Naive B cell (primary cell): ENCODE results near the gene AKAP13. TPM values are rescaled to one million over a fixed set of nuclear protein-coding genes. Genes with fewer than 3 reads are reported as not detected.
A peak's percentile ranks its signal among the peaks of the same experiment; 100 is the strongest.

Source experiments
- ATAC-seq, 2 donors: fragments of 150-1000 bp; cut with Tn5 transposase; 2 replicates each; pipeline ENCODE4 v1.10.0; 2021; ENCODE audit warnings: low read depth in 2 of 2, mild to moderate bottlenecking in 2 of 2, moderate library complexity in 2 of 2
- DNase-seq: peaks from one replicate; pipeline ENCODE4 v3.0.0; 2022
- H3K27ac Mint-ChIP-seq, 6 donors: one replicate each; pipeline ENCODE4 v1.8.0; 2020 to 2022; ENCODE audit warnings: mild to moderate bottlenecking in 6 of 6, mixed read lengths in 6 of 6, moderate library complexity in 5 of 6, inconsistent platforms in 2 of 6
- H3K27me3 Mint-ChIP-seq, 3 donors: one replicate each; pipeline ENCODE4 v1.8.0; 2021 to 2022; ENCODE audit warnings: mixed read lengths in 3 of 3, mild to moderate bottlenecking in 1 of 3
- H3K36me3 Mint-ChIP-seq, 2 donors: one replicate each; pipeline ENCODE4 v1.8.0; 2020 to 2022; ENCODE audit warnings: mixed read lengths in 2 of 2, inconsistent platforms in 1 of 2, mild to moderate bottlenecking in 1 of 2
- H3K4me1 Mint-ChIP-seq, 3 donors: one replicate each; pipeline ENCODE4 v1.8.0; 2020 to 2022; ENCODE audit warnings: mixed read lengths in 3 of 3, inconsistent platforms in 1 of 3, mild to moderate bottlenecking in 1 of 3, moderate library complexity in 1 of 3
- H3K4me3 Mint-ChIP-seq, 8 donors: one replicate each; pipeline ENCODE4 v1.8.0; 2020 to 2022; ENCODE audit warnings: mild to moderate bottlenecking in 8 of 8, mixed read lengths in 8 of 8, moderate library complexity in 8 of 8, inconsistent platforms in 2 of 8
- H3K9me3 Mint-ChIP-seq, 7 donors: one replicate each; pipeline ENCODE4 v1.8.0; 2020 to 2022; ENCODE audit warnings: mixed read lengths in 7 of 7, mild to moderate bottlenecking in 5 of 7, inconsistent platforms in 2 of 7, moderate library complexity in 1 of 7
- polyA plus RNA-seq, 6 donors: library from polyadenylated mRNA; unstranded; fragments of 300-500 nt; fragmentation: Illumina TruSeq; gene quantifications; one replicate each; pipeline ENCODE4 v1.2.3, GENCODE V29; 2021; ENCODE audit warnings: low read depth in 6 of 6

Gene AKAP13
- polyA plus RNA-seq, 6 donors from 2014 or later, result 63.4 to 185 (median 122) TPM

DNA sequence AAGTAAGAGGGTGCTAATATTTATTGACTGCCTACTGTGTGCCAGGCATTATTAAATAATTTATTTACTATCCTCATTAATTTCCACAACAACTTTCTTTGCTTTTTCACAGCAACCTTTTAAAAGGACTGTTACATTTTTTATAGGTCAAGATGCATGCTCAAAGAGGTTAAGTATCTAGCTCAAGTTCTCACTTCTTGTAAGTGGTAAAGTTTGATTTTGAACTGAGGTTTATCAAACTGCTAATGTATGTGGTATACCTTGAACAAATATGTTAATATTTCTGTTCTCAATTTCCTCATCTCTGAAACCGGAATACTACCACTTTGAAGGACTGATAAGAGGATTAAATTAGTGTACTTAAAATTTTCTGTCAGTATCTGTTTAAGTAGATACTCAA is 183.3 kb downstream of the AKAP13 start:
- Mint-ChIP-seq H3K27me3 (no peaks in the 10 kb centered on the region), H3K9me3 (no peaks in the 10 kb centered on the region), H3K36me3 (peaks cover 0 to under 1% of the 10 kb centered on the region in 2 donors), H3K27ac (no peak overlapping the region), H3K4me1 (peaks cover 16 to 22% (median 20%) of the 10 kb centered on the region in 3 donors), H3K4me3 (no peak overlapping the region)
- DNase-seq (no peak), ATAC-seq (no peak)

DNA sequence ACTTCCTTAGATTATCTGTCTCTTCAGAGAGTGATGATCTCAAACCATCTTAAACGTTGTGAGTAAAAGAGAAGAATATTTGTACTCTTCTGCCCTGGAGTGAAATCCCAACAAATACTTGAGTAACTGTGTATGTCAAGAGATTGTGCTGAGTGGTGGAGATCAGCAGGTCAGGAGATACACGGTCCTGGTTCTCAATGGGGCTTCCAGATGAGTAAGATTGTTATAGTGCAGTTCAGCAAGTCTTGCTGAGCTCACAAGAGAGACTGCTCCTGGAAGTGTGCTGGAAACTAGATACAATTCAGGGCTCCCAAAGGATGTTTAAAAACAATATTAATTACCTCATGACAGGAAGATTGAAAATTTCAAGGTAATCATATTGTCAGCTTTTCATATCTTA is 184.3 kb downstream of the AKAP13 start:
- peak overlapping the region in 3 of 6 donors; percentile 55 to 86 (median 62) for H3K27ac Mint-ChIP-seq

DNA sequence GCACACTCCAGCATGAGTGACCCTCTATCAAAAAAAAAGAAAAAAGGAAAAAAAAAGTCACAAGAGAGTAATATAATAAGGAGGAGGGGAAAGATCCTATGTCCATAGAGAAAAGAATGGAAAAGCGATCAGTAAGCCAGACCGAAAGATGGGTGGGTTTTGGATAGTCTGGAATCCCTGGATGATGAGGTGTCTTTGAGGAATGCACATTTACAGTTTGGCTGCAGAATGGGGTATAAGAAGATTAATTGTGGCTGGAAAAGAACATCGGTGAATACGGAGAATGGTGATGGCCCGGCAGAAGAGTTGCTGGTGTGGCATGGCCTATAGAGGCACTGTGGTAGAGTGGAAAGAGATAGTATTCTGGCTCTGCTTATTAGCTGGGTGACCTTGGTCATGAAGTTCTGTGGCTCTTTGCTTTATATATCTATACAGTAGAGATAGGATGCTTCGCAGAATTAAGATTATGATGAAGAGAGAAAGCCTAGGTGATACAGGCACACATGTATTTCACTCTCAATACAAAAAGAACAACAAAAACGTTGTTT is 187.9 kb downstream of the AKAP13 start:
- H3K27ac Mint-ChIP-seq, result peak overlapping the region in 4 of 6 donors; percentile 27 to 68 (median 41)
- no peaks in the 10 kb centered on the region for H3K27me3 Mint-ChIP-seq
- no peak for ATAC-seq
- no peaks in the 10 kb centered on the region for H3K9me3 Mint-ChIP-seq
- H3K4me1 Mint-ChIP-seq, result peaks cover 34 to 49% (median 37%) of the 10 kb centered on the region in 3 donors
- peaks cover 7 to 10% of the 10 kb centered on the region in 2 donors for H3K36me3 Mint-ChIP-seq
- no peak for DNase-seq
- no peak overlapping the region for H3K4me3 Mint-ChIP-seq

More for the DNA sequence above, 184.3 kb downstream of the AKAP13 start:
- H3K27me3 Mint-ChIP-seq, result no peaks in the 10 kb centered on the region
- no peak for DNase-seq
- H3K4me3 Mint-ChIP-seq, result no peak overlapping the region
- peaks cover 22 to 28% (median 24%) of the 10 kb centered on the region in 3 donors for H3K4me1 Mint-ChIP-seq
- H3K36me3 Mint-ChIP-seq, result peaks cover 5 to 7% of the 10 kb centered on the region in 2 donors
- ATAC-seq, result no peak
- H3K9me3 Mint-ChIP-seq, result no peaks in the 10 kb centered on the region

DNA sequence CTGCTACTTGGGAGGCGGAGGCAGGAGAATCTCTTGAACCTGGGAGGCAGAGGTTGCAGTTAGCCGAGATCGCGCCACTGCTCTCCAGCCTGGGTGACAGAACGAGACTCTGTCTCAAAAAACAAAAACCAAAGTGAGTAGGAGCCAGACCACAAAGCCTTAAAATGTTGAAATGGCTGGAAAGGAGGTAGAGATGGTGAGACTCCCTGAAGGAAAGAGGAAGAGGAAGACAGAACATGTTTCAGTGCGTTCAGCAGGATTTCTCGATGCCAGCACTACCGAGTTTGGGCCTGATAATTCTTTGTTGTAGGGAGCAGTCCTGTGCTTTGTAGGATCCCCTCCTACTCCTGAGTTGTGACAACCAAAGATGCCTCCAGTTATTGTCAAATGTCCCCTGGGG is 189.9 kb downstream of the AKAP13 start:
- no peak for ATAC-seq
- DNase-seq, result no peak
- no peak overlapping the region for H3K4me3 Mint-ChIP-seq
- H3K27ac Mint-ChIP-seq, result peak overlapping the region in 4 of 6 donors; percentile 79 to 88 (median 82)
- H3K9me3 Mint-ChIP-seq, result no peaks in the 10 kb centered on the region
- H3K36me3 Mint-ChIP-seq, result peaks cover 7 to 10% of the 10 kb centered on the region in 2 donors
- peaks cover 26 to 39% (median 29%) of the 10 kb centered on the region in 3 donors for H3K4me1 Mint-ChIP-seq
- H3K27me3 Mint-ChIP-seq, result no peaks in the 10 kb centered on the region

DNA sequence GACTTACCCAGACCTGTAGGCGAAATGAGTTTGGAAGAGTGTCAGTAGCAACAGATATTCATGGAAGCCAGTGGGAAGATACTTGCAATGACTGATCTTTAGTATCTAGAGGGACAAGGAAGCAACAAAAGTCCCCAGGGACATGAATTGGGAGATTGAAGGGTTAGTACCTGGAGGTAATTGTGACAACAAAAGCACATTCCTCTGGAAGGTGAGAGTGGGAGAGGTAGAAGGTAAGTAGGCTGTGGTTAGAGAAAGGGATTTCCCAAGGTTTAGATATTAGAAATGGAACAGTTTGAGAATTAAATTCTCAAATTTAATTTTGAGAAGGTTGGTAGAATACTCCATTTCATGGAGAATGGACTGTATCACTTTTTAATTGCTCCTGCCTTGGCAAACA is 191.4 kb downstream of the AKAP13 start:
- Mint-ChIP-seq H3K27me3 (no peaks in the 10 kb centered on the region), H3K27ac (peak overlapping the region in 4 of 6 donors; percentile 2 to 75 (median 30)), H3K4me1 (peaks cover 26 to 35% (median 29%) of the 10 kb centered on the region in 3 donors), H3K9me3 (no peaks in the 10 kb centered on the region), H3K4me3 (no peak overlapping the region), H3K36me3 (peaks cover 7 to 13% of the 10 kb centered on the region in 2 donors)
- DNase-seq (no peak), ATAC-seq (no peak)

DNA sequence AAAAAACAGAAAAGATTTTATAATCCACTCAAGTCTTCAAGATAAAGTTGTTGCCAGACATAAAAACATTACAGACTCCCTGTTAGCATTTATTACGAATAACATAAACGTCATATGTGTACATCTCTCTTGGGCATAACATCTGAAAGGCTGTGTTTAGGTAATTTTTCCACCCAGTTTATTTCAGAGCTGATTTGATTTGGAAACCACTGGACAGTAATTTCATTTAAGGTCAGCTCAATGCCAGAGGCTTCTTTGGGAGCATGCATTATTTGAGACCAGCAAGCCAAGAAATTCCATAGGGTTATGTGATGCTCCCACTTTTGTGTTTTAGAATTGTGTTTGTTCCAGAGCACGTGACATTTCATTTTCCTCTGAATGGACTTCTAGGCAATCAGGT is 196.0 kb downstream of the AKAP13 start:
- no peaks in the 10 kb centered on the region for H3K9me3 Mint-ChIP-seq
- H3K27me3 Mint-ChIP-seq, result no peaks in the 10 kb centered on the region
- peaks cover 25 to 34% (median 29%) of the 10 kb centered on the region in 3 donors for H3K4me1 Mint-ChIP-seq
- no peak overlapping the region for H3K4me3 Mint-ChIP-seq
- H3K36me3 Mint-ChIP-seq, result peaks cover 17 to 20% of the 10 kb centered on the region in 2 donors
- no peak for ATAC-seq
- no peak overlapping the region for H3K27ac Mint-ChIP-seq
- no peak for DNase-seq

DNA sequence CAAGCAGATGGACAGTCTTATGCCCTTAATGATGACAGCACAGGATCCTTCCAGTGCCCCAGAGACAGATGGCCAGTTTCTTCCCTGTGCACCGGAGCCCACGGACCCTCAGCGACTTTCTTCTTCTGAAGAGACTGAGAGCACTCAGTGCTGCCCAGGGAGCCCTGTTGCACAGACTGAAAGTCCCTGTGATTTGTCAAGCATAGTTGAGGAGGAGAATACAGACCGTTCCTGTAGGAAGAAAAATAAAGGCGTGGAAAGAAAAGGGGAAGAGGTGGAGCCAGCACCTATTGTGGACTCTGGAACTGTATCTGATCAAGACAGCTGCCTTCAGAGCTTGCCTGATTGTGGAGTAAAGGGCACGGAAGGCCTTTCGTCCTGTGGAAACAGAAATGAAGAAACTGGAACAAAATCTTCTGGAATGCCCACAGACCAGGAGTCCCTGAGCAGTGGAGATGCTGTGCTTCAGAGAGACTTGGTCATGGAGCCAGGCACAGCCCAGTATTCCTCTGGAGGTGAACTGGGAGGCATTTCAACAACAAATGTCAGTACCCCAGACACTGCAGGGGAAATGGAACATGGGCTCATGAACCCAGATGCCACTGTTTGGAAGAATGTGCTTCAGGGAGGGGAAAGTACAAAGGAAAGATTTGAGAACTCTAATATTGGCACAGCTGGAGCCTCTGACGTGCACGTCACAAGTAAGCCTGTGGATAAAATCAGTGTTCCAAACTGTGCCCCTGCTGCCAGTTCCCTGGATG is 198.7 kb downstream of the AKAP13 start:
- DNase-seq, result no peak
- H3K4me3 Mint-ChIP-seq, result peak overlapping the region in 1 of 8 donors; percentile 42
- ATAC-seq, result no peak
- no peaks in the 10 kb centered on the region for H3K27me3 Mint-ChIP-seq
- H3K4me1 Mint-ChIP-seq, result peaks cover 46 to 52% (median 52%) of the 10 kb centered on the region in 3 donors
- peak overlapping the region; percentile 75 to 98 (median 90) for H3K27ac Mint-ChIP-seq
- H3K36me3 Mint-ChIP-seq, result peaks cover 17 to 20% of the 10 kb centered on the region in 2 donors
- no peaks in the 10 kb centered on the region for H3K9me3 Mint-ChIP-seq

DNA sequence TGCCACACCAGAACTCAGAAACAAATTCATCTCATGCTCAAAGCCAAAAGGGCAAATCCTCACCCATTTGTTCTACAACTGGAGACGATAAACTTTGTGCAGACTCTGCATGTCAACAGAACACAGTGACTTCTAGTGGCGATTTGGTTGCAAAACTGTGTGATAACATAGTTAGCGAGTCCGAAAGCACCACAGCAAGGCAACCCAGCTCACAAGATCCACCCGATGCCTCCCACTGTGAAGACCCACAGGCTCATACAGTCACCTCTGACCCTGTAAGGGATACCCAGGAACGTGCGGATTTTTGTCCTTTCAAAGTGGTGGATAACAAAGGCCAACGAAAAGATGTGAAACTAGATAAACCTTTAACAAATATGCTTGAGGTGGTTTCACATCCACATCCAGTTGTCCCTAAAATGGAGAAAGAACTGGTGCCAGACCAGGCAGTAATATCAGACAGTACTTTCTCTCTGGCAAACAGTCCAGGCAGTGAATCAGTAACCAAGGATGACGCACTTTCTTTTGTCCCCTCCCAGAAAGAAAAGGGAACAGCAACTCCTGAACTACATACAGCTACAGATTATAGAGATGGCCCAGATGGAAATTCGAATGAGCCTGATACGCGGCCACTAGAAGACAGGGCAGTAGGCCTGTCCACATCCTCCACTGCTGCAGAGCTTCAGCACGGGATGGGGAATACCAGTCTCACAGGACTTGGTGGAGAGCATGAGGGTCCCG is 199.7 kb downstream of the AKAP13 start:
- peaks cover 51 to 62% (median 60%) of the 10 kb centered on the region in 3 donors for H3K4me1 Mint-ChIP-seq
- no peaks in the 10 kb centered on the region for H3K9me3 Mint-ChIP-seq
- H3K27me3 Mint-ChIP-seq, result no peaks in the 10 kb centered on the region
- DNase-seq (no peak), ATAC-seq (no peak)
- H3K27ac Mint-ChIP-seq, result peak overlapping the region; percentile 90 to 99 (median 96)
- H3K4me3 Mint-ChIP-seq, result peak overlapping the region in 4 of 8 donors; percentile 16 to 89 (median 32)
- peaks cover 17 to 23% of the 10 kb centered on the region in 2 donors for H3K36me3 Mint-ChIP-seq

DNA sequence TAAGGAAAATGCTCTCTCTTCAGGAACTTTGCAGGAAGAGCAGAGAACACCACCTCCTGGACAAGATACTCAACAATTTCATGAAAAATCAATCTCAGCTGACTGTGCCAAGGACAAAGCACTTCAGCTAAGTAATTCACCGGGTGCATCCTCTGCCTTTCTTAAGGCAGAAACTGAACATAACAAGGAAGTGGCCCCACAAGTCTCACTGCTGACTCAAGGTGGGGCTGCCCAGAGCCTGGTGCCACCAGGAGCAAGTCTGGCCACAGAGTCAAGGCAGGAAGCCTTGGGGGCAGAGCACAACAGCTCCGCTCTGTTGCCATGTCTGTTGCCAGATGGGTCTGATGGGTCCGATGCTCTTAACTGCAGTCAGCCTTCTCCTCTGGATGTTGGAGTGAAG is 200.5 kb downstream of the AKAP13 start:
- no peaks in the 10 kb centered on the region for H3K9me3 Mint-ChIP-seq
- H3K27me3 Mint-ChIP-seq, result no peaks in the 10 kb centered on the region
- peaks cover 53 to 67% (median 64%) of the 10 kb centered on the region in 3 donors for H3K4me1 Mint-ChIP-seq
- peak; percentile 8 to 16 for ATAC-seq
- H3K4me3 Mint-ChIP-seq, result peak overlapping the region in 6 of 8 donors; percentile 30 to 89 (median 61)
- peaks cover 17 to 27% of the 10 kb centered on the region in 2 donors for H3K36me3 Mint-ChIP-seq
- no peak for DNase-seq
- peak overlapping the region; percentile 93 to 99 (median 97) for H3K27ac Mint-ChIP-seq

DNA sequence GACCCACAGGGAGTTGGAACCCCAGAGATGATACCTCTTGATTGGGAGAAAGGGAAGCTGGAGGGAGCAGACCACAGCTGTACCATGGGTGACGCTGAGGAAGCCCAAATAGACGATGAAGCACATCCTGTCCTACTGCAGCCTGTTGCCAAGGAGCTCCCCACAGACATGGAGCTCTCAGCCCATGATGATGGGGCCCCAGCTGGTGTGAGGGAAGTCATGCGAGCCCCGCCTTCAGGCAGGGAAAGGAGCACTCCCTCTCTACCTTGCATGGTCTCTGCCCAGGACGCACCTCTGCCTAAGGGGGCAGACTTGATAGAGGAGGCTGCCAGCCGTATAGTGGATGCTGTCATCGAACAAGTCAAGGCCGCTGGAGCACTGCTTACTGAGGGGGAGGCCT is 201.1 kb downstream of the AKAP13 start:
- peaks cover 17 to 24% of the 10 kb centered on the region in 2 donors for H3K36me3 Mint-ChIP-seq

DNA sequence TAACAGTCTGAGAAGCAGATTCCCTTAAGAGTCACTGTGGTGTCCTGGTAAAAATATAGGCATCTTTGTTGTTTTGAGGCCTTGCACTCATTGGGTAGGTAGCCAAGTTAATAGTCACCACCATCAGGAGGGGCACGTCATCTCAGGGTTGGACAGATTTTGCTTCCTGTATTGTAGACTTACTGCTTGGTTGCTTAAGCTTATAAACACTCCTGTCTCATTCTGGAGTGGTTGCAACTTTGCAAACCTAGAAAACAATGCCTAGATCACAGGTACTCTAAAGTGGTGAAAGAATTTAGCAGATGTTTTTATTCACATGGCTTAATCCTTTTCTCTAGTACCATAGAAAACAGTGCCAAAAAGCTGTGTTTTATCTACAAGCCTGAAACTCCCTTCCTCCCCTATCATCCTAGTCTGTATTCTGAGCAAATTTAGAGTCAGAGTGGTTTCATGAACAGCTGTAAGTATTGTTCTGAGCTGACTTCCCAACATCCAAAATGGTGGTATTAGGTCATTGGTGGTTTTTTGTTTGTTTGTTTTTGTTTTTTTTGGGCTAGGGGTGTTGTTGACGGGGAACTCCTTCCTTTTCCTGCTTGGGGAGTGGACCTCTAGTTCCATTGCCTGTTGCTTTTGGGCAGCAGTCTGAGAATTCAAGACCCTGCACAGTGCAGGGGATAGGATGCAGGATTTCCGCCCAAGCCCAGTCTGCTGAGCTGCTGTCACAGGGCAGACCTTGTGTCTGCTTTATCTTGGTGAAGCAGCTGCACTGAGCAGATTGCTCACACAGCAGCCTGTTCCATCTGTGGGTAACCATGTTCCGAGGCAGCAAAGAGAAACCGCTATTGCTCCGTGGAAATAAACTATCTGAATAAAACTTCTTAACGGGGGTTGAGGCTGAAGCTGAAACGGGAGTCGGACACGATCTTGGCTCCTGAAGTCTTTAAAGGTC is 202.0 kb downstream of the AKAP13 start:
- Mint-ChIP-seq H3K27ac (peak overlapping the region; percentile 93 to 99 (median 97)), H3K27me3 (no peaks in the 10 kb centered on the region), H3K36me3 (peaks cover 17 to 28% of the 10 kb centered on the region in 2 donors), H3K9me3 (no peaks in the 10 kb centered on the region), H3K4me1 (peaks cover 53 to 67% (median 64%) of the 10 kb centered on the region in 3 donors), H3K4me3 (peak overlapping the region; percentile 37 to 90 (median 78))
- ATAC-seq (peak; percentile 68 to 76), DNase-seq (peak; percentile 54)

More for the DNA sequence above, 201.1 kb downstream of the AKAP13 start:
- Mint-ChIP-seq H3K27me3 (no peaks in the 10 kb centered on the region), H3K4me3 (peak overlapping the region; percentile 37 to 89 (median 74)), H3K27ac (peak overlapping the region; percentile 93 to 99 (median 97)), H3K4me1 (peaks cover 53 to 67% (median 64%) of the 10 kb centered on the region in 3 donors), H3K9me3 (no peaks in the 10 kb centered on the region)
- peak; percentile 26 for DNase-seq
- ATAC-seq, result peak; percentile 8 to 15

DNA sequence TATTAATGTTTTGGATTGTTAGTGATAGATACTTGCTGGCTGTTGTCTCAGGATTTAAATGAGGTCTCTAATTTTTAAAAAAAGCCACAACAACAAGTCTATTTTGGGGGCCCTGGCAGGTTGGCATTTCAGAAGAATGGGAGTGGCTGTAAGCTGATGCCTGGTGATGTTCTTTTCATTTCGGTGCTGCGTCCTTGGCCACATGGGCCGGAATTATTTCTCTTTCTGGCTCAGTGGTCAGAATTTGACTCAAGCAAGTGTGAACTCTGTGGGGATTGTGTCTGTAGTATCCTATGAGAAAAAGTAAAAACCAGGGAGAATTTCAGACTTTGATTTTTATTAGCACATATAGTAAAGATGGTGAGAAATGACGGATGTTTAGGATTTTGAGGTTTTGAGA is 203.0 kb downstream of the AKAP13 start:
- Mint-ChIP-seq H3K36me3 (peaks cover 21 to 28% of the 10 kb centered on the region in 2 donors), H3K4me1 (peaks cover 53 to 67% (median 64%) of the 10 kb centered on the region in 3 donors), H3K4me3 (peak overlapping the region; percentile 39 to 90 (median 78))

More for the DNA sequence above, 203.0 kb downstream of the AKAP13 start:
- no peaks in the 10 kb centered on the region for H3K9me3 Mint-ChIP-seq
- peak in 1 of 2 donors; percentile 6 for ATAC-seq
- DNase-seq, result no peak
- peak overlapping the region; percentile 93 to 99 (median 97) for H3K27ac Mint-ChIP-seq
- H3K27me3 Mint-ChIP-seq, result no peaks in the 10 kb centered on the region
